GM12872 (cell line): ENCODE data around the gene SMOC2.

Source experiments
- CTCF ChIP-seq: IDR thresholded peaks from 3 replicates; pipeline ENCODE4 v1.5.1; 2011; ENCODE audit warnings: low read depth, mild to moderate bottlenecking, low read length, moderate library complexity; ENCODE audit not compliant: insufficient read depth

SMOC2 gene

GRCh38 chr6:168686029-168686738 lies 245.2 kb downstream of the SMOC2 start:
- no peak for TF ChIP-seq CTCF

- no peak for TF ChIP-seq CTCF
Measured at GRCh38 chr6:168686831-168687730, 246.1 kb downstream of the SMOC2 start.

- TF ChIP-seq CTCF, result no peak
Measured at GRCh38 chr6:168690271-168690670, 249.3 kb downstream of the SMOC2 start.

- no peak for TF ChIP-seq CTCF
Measured at GRCh38 chr6:168691774-168692173, 250.8 kb downstream of the SMOC2 start.

GRCh38 chr6:168692193-168692914 lies 251.4 kb downstream of the SMOC2 start:
- TF ChIP-seq CTCF, result no peak

GRCh38 chr6:168695701-168696100 lies 254.7 kb downstream of the SMOC2 start:
- no peak for TF ChIP-seq CTCF

GRCh38 chr6:168698923-168699322 lies 257.9 kb downstream of the SMOC2 start:
- no peak for TF ChIP-seq CTCF
